ENCODE measurements around the gene MYOM3. TPM values are rescaled to one million over a fixed set of nuclear protein-coding genes. Genes with fewer than 3 reads are reported as not detected.

The MYOM3 gene
- total RNA-seq, 1 experiment from 2014 or later = 0.05 TPM

DNA sequence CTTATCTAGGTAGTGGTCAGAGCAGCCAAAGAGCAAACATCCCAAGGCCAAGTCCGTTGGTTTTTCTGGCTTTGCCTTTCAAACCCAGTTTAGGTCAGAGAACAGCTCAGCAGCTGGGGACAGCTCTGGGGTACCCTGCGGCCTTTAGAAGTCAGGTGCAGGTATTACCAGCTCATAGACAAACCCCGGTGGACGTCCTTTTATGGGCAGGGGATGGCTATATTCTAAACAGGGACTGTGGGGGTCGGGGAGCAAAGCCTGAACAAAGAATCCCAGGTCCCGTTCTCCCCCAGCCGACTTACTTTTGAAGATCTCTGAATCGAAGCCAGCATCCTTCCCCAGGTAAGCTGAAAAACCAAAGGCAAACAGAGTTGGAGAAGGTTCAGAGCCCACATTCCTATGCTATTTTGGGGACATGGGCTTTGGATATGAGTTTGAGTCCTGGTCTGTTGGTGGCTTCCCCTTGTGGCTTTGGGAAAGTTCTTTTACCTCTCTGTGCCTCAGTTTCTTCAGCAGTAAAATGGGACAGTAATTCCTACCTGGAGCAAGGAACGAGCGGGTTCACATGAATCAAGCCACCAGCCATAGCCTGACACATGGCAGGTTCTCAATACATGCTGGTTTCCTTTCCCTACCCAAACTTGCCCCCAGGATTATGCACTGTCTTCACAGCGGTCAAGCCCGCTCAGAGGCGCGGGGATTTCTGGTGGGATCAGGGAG, 16.6 kb downstream of the MYOM3 start:
- TF ChIP-seq, protein P1, sequence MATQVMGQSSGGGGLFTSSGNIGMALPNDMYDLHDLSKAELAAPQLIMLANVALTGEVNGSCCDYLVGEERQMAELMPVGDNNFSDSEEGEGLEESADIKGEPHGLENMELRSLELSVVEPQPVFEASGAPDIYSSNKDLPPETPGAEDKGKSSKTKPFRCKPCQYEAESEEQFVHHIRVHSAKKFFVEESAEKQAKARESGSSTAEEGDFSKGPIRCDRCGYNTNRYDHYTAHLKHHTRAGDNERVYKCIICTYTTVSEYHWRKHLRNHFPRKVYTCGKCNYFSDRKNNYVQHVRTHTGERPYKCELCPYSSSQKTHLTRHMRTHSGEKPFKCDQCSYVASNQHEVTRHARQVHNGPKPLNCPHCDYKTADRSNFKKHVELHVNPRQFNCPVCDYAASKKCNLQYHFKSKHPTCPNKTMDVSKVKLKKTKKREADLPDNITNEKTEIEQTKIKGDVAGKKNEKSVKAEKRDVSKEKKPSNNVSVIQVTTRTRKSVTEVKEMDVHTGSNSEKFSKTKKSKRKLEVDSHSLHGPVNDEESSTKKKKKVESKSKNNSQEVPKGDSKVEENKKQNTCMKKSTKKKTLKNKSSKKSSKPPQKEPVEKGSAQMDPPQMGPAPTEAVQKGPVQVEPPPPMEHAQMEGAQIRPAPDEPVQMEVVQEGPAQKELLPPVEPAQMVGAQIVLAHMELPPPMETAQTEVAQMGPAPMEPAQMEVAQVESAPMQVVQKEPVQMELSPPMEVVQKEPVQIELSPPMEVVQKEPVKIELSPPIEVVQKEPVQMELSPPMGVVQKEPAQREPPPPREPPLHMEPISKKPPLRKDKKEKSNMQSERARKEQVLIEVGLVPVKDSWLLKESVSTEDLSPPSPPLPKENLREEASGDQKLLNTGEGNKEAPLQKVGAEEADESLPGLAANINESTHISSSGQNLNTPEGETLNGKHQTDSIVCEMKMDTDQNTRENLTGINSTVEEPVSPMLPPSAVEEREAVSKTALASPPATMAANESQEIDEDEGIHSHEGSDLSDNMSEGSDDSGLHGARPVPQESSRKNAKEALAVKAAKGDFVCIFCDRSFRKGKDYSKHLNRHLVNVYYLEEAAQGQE (IDR thresholded peaks at IDR 0.05; ENCODE audit: insufficient read depth in 1 of 2, low read depth in 2 of 2, low read length in 1 of 2) = no peak
- TF ChIP-seq TCF7L2 (IDR thresholded peaks at IDR 0.05; ENCODE audit: low read depth, low read length) = no peak
- no peak for TF ChIP-seq POLR2AphosphoS5 (IDR thresholded peaks at IDR 0.05; ENCODE audit: low read depth, low read length)
- TF ChIP-seq, protein P2, sequence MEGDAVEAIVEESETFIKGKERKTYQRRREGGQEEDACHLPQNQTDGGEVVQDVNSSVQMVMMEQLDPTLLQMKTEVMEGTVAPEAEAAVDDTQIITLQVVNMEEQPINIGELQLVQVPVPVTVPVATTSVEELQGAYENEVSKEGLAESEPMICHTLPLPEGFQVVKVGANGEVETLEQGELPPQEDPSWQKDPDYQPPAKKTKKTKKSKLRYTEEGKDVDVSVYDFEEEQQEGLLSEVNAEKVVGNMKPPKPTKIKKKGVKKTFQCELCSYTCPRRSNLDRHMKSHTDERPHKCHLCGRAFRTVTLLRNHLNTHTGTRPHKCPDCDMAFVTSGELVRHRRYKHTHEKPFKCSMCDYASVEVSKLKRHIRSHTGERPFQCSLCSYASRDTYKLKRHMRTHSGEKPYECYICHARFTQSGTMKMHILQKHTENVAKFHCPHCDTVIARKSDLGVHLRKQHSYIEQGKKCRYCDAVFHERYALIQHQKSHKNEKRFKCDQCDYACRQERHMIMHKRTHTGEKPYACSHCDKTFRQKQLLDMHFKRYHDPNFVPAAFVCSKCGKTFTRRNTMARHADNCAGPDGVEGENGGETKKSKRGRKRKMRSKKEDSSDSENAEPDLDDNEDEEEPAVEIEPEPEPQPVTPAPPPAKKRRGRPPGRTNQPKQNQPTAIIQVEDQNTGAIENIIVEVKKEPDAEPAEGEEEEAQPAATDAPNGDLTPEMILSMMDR (IDR thresholded peaks at IDR 0.05) = no peak
- TF ChIP-seq SIN3A (IDR thresholded peaks at IDR 0.05; ENCODE audit: borderline replicate concordance, insufficient read depth, low read depth, low read length) = no peak
- DNase-seq (ENCODE audit: low read depth, low spot score) (no peak), ATAC-seq (no peak)
- ChIA-PET POLR2A (no interaction called here), CTCF (no interaction called here)
- Histone ChIP-seq H3K9me3 (ENCODE audit: control insufficient read depth, insufficient read depth, low read depth, low read length) (no peaks in the 10 kb centered on the region), H3K36me3 (ENCODE audit: control insufficient read depth, insufficient read depth, low read length) (no peaks in the 10 kb centered on the region), H3K27me3 (ENCODE audit: control insufficient read depth, insufficient read depth, low read length) (no peaks in the 10 kb centered on the region), H3K4me1 (ENCODE audit: control insufficient read depth, insufficient read depth, low read length) (no peaks in the 10 kb centered on the region), H3K27ac (ENCODE audit: low read length) (no peak overlapping the region), H3K4me3 (ENCODE audit: low read depth in 2 of 2, low read length in 2 of 2) (no peak overlapping the region)
- in situ Hi-C loops (cut with HindIII; ENCODE audit: low pct_unique_long_range_greater_than_20kb, low sequenced_read_pairs) (no loop called here), intact Hi-C loops (cut with micrococcal nuclease; ENCODE audit: unreplicated experiment) (no loop called here)
- no TSS peak for BruUV-seq (replicated peaks)

DNA sequence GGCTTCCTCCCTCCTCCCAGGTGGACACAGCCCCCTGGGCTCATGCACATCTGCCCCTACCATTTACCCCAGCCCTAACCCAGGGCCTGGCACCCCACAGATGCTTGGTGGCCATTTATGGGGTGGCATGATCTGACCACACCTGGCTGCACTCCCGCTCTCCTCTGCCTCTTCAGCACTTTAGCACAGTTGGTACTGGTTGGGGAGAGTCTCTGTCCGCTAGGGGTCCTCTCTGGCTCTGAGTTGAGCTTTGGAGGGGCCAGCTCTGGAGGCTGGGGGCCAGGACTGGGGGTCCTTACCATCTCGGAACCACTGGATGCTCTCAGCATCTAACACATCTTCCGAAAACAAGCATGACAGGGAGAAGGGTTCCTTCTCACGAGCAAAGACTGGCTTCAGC, 17.4 kb downstream of the MYOM3 start:
- no peaks in the 10 kb centered on the region for H3K4me1 ChIP-seq (ENCODE audit: control insufficient read depth, insufficient read depth, low read length)
- ATAC-seq (no peak), DNase-seq (ENCODE audit: low read depth, low spot score) (no peak)
- TF ChIP-seq, protein P1 (IDR thresholded peaks at IDR 0.05; ENCODE audit: insufficient read depth in 1 of 2, low read depth in 2 of 2, low read length in 1 of 2) = no peak
- TF ChIP-seq POLR2AphosphoS5 (IDR thresholded peaks at IDR 0.05; ENCODE audit: low read depth, low read length) = no peak
- no peak for TF ChIP-seq SIN3A (IDR thresholded peaks at IDR 0.05; ENCODE audit: borderline replicate concordance, insufficient read depth, low read depth, low read length)
- TF ChIP-seq TCF7L2 (IDR thresholded peaks at IDR 0.05; ENCODE audit: low read depth, low read length) = no peak
- TF ChIP-seq, protein P2 (IDR thresholded peaks at IDR 0.05) = no peak
- ChIA-PET CTCF (no interaction called here), POLR2A (no interaction called here)
- H3K36me3 ChIP-seq (ENCODE audit: control insufficient read depth, insufficient read depth, low read length) = no peaks in the 10 kb centered on the region
- intact Hi-C loops (cut with micrococcal nuclease; ENCODE audit: unreplicated experiment) = no loop called here
- no peaks in the 10 kb centered on the region for H3K27me3 ChIP-seq (ENCODE audit: control insufficient read depth, insufficient read depth, low read length)
- no peak overlapping the region for H3K4me3 ChIP-seq (ENCODE audit: low read depth in 2 of 2, low read length in 2 of 2)
- in situ Hi-C loops (cut with HindIII; ENCODE audit: low pct_unique_long_range_greater_than_20kb, low sequenced_read_pairs) = no loop called here
- H3K27ac ChIP-seq (ENCODE audit: low read length) = no peak overlapping the region
- H3K9me3 ChIP-seq (ENCODE audit: control insufficient read depth, insufficient read depth, low read depth, low read length) = no peaks in the 10 kb centered on the region
- BruUV-seq (replicated peaks) = no TSS peak
